ENCODE measurements around the gene EPB41L4B.
A peak's percentile ranks its signal among the peaks of the same experiment; 100 is the strongest.

EPB41L4B gene

DNA sequence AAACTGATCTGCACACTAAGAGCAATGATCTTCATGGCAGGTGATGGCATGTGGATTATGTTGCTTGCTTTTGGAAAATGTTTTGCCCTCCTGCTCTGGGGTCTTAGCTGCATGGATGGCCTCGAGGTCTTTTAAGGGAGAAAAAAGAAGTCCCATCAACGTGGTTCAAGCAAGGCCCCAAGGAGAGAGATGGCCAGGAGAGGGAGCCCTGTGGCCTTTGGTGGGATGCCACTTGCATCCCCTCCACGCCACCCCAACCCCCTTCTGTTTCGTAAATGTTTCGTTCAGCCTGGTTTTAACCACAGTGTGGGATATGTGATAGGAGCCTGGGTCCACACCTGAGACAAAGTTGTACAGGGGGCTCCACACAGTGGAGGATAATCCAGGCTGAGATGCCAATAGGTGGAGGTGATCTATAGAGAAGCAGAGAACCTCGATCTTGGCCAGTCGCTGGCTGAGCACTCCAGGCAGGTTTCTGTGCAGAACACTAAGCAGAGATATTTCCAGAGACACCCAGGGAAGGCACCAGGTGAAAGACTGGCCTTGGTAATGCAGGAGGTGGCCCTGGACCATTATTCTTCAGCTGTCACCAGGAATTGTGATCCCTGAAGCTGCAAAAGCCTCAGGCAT, 128.0 kb downstream of the EPB41L4B start:
- no peak for DNase-seq

DNA sequence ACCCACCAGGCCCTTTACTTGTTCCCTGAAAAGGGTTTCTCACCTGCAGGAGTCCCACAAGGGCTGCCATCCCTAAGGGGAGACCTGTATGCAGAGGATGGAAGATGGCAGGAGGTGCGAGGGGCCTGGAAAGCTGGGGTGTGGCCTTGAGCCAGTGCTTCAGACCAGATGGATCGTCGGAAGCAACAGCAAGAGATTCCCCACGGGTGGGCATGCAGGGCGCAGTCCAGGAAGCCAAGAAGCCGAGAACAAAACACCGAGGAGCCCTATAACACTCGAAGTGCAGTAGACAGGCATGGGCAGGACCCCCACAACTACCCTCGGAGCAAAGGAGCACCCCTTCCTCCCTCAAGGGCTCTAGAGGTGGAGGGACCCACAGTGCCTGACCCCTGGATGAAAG, 129.1 kb downstream of the EPB41L4B start:
- DNase-seq = no peak

DNA sequence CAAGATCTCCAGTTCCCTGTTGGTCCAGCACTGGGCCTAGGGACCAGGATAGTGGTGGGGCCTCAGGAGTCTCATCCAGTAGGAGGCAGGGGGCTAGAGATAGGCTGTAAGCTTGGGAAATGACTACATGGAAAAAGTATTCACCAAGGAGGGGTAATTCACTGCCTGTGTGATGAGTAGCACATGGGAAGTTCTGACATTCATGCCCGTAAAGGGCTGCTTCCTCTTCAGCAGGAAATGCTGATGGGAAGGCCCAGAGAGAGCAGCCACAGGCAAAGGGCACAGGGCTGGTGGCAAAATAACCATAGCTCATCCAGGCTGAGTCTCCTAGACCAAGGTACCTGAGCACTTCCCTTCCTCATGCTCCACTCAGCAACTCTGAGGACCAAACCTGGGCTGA, 130.7 kb downstream of the EPB41L4B start:
- no peak for DNase-seq

DNA sequence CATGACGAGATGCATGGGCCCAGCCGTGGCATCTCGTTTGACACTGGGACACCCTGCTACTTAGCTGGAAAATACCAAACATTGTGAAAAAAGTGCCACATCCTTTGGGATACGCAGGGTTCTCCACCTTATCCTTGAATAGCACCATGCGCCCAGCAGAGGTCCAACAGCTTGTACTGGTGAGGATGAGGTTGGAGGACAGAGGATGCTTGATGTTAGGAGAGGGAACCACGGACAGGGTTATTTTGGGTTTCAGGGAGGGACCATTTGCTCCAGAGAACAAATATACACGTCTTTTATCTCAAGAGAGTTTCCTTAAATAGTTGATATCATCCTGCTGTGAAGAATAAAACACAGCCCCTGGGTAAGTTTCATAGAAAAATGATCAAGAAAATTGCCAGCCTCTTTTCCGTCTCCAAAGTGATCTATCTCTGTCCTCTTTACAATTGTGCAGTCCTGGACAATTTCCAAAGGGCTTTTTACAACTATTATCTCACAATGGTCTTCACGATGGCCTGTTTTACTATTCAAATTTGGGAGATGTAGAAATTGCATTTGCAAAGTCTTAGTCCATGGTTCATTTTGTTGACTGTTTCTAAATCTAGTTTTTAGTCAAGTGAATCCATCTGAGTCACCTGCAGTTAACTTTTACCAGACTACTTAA, 133.9 kb downstream of the EPB41L4B start:
- no peak for DNase-seq

GRCh38 chr9:109182940-109183798, 137.7 kb downstream of the EPB41L4B start:
- DNase-seq = no peak

- no peak for DNase-seq
Measured at GRCh38 chr9:109182550-109182939, 138.3 kb downstream of the EPB41L4B start.

GRCh38 chr9:109181284-109181683, 139.6 kb downstream of the EPB41L4B start:
- DNase-seq = peak; percentile 9

DNA sequence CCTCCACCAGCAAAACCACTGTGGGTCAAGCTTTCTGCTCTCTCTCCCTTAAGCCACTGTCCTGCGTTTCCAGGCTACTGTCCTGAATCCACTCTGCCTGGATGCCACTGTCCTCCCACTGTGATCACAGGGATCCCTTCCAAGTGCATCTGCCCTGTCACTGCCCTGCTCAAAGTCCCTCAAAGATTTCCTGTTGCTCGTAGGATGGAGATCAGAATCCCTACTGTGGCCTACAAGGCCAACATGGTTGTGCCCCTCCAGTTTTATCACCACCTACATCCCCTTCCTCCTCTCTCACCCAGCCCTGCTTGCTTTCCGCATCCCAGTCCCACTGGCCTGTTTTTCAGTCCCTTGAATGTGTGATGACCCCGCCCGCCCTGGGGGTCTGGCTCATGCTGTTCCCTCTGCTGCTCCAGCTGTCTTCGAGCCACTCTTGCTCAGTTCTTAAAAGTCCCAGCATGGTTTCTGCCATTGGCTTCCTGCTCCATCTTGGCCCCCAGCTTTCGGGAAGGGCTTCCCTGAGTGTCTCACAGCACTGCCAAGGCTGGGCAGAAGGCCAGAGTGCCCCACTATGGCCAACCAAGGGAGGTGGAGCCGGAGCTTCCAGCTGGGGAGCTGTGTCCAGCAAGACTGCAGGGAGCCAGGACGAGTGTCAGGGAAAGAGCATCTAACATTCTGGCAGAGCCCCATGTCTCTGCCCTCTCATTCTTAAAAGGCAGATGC, 140.9 kb downstream of the EPB41L4B start:
- DNase-seq = no peak

DNA sequence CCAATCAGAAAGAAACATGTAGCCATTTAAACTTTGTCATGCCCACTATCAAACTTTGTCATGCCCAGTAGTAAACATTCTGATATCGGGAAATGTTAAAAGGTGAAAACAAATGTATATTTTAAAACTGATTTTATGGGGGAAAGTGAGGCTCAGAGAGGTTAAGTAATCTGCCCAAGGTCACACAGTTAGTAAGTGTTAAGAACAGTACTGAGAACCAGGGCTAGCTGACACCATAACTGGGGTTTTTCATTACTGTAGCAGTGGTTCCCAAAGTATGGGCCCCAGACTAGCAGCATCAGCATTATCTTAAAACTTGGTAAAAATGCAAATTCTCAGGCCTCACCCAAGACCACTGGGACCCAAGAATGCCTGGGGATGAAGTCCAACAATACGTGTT, 143.9 kb downstream of the EPB41L4B start:
- no peak for DNase-seq

GRCh38 chr9:109176386-109176785, 144.5 kb downstream of the EPB41L4B start:
- DNase-seq = no peak

GRCh38 chr9:109172935-109173334, 147.9 kb downstream of the EPB41L4B start:
- DNase-seq = no peak

DNA sequence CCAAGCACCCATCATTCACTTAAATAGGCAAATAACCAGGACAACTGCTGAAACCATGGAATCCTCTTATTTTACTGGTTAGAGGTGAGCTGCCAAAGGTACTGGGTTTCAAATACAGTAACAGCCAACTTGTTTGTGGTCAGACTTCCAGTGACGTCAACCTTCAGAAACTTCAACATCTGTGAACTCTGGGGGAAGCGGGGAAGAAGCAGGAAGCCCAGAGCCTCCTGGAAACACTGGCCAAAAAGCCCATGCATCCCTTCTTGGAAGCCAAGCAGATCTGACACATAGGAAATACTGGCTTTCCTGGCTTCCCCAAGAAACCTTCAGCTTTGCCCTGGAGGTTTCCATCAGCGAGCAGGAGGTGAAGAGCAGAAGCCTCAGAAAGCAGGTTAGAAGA, 148.9 kb downstream of the EPB41L4B start:
- DNase-seq = no peak

DNA sequence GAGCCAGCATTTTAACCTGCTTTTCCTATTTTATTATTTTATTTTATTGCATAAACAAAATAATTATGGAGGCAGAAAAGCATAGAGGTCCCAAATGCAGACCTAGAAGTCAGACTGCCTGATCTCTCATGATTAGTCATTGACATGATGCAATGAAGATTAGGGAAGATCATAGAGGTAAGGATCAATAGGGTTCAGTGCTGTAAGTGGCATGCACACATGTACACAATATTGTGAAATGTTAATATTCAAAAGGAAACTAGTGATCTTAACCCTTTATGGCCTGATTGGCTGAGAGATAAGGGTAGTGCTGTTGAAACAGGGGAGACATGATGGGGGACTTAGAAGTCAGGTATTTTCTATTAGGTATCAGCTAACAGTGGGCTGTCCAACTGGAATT, 152.7 kb downstream of the EPB41L4B start:
- no peak for DNase-seq

DNA sequence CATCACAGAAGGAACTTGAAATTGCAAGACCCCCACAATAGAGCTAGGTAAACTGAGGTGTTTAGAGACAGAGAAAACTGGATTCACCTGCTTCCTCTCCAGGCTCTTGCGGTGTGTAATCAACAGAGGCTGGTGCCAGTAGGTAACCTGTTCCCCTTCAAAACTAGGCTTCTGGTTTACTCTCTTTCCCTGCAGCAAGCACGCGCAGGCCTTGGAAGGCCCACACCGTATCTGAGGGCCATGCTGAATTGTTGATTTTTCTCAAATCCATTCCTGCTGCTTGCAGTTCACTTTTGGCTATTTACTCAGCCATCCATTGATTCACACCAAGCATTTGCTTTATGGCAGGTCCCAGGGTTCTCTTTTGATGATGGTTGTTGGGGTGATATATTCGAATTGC, 153.1 kb downstream of the EPB41L4B start:
- DNase-seq = no peak

GRCh38 chr9:109166771-109167601, 153.9 kb downstream of the EPB41L4B start, which contains the start of gene FRRS1L:
Gene FRRS1L (minus strand): TSS chr9:109167249. CDS start chr9:109167138, 111 bp downstream.
- DNase-seq = no peak

GRCh38 chr9:109166171-109166770, 154.6 kb downstream of the EPB41L4B start:
- no peak for DNase-seq

- no peak for DNase-seq
Measured at GRCh38 chr9:109164042-109164441, 156.8 kb downstream of the EPB41L4B start.

DNA sequence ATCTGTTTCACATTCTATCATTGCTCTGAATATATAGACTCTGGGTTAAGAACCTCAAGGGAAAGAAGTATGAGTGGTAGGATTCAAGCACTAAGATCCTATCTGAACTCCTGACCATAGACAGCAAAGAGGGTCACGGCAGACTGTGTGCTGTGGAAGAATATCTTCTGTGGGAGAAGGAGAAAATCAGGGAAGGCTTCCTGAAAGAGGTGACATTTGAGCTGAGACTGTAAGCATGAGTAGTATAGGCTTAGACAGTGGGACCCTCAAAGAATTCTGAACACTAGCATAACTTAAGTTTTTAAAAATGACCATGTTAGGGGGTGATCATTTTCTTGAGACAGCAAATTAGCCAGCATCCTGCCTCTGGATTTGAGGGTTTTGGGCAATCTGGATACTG, 157.7 kb downstream of the EPB41L4B start:
- no peak for DNase-seq

DNA sequence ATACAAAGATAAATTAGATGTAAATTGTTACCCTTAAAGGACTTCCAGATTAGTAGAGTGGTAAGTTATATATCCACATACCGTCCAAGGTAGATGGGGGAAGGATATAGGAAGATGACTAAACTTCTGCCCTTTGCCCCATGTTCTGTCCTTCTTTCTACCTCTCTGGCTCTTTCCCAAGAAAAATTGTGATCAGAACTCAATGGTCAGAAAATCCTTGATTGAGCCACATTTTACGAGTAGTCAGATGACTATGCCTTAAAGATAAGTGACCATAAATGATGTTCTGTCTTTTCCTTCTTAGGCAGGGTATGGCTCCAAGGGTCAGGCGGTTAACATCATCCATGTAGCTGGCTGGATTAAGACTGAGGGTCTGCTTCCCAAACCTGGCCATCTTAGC, 158.2 kb downstream of the EPB41L4B start:
- no peak for DNase-seq

GRCh38 chr9:109161471-109161870, 159.4 kb downstream of the EPB41L4B start:
- DNase-seq = no peak

DNA sequence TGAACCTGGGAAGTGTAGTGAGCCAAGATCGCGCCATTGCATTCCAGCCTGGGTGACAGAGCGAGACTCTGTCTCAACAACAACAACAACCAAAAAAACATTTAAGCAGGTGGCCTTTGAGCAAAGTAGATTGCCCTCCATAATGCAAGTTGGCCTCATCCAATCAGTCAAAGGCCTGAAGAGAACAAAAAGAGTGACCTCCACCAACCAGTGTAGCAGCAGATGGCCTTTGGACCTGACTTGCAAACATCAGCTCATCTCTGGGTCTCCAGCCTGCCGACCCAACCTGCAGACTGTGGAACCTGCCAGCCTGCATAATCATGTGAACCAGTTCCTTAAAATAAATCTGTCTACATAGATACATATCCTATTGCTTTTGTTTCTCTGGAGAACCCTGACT, 161.3 kb downstream of the EPB41L4B start:
- DNase-seq = no peak

DNA sequence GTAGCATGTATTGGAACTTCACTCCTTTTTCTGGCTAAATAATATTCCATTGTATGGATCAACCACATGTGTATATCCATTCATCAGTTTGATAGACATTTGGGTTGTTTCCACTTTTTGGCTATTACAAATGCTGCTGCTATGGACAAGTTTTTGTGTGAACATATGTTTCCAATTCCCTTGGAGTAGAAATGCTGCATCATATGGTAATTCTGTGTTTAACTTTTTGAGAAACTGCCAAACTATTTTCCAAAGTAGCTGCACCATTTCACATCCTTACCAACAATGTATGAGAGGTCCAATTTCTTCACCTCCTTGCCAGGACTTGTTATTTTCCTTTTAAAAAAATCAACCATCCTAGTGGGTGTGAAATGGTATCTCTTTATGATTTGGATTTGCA, 162.2 kb downstream of the EPB41L4B start:
- no peak for DNase-seq

Measured in CD4-positive, alpha-beta T cell treated with Interleukin-6 for 4 hours (primary cell).